B cell (primary cell): ENCODE results near the gene CDKN1A.

Experiments
- EZH2 ChIP-seq: IDR thresholded peaks from 2 replicates; pipeline ENCODE4 v1.6.1; 2012; ENCODE audit warnings: borderline replicate concordance, low read depth, mild to moderate bottlenecking, moderate library complexity, low read length; ENCODE audit not compliant: insufficient read depth, poor library complexity, severe bottlenecking
- TF ChIP-seq, protein P1 (sequence below): fragments of 200-600 bp; IDR thresholded peaks from one replicate; pipeline ENCODE4 v1.8.0; 2022; ENCODE audit warnings: antibody characterized with exemption, mild to moderate bottlenecking

DNA sequence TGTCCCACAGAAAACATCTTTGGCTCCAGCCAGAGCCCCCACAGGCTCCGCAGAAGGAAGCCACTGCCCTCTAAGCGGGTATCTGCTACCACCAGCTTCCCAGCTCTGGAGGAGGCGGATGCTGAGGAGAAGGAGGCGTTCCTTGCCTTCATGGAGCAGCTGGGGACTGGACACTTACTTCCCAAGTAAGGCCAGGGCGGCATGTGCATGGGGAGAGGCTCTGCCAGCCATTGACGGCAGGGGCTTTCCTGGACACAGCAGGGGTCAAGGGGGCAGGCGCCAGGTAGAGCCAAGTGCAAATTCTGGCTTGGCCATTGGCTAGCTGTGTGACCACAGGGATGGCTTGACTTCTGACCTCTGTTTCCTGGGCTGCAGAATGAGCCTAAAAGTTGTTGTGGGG, 37.0 kb downstream of the CDKN1A start:
- TF ChIP-seq, protein P1, sequence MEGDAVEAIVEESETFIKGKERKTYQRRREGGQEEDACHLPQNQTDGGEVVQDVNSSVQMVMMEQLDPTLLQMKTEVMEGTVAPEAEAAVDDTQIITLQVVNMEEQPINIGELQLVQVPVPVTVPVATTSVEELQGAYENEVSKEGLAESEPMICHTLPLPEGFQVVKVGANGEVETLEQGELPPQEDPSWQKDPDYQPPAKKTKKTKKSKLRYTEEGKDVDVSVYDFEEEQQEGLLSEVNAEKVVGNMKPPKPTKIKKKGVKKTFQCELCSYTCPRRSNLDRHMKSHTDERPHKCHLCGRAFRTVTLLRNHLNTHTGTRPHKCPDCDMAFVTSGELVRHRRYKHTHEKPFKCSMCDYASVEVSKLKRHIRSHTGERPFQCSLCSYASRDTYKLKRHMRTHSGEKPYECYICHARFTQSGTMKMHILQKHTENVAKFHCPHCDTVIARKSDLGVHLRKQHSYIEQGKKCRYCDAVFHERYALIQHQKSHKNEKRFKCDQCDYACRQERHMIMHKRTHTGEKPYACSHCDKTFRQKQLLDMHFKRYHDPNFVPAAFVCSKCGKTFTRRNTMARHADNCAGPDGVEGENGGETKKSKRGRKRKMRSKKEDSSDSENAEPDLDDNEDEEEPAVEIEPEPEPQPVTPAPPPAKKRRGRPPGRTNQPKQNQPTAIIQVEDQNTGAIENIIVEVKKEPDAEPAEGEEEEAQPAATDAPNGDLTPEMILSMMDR: no peak
- no peak for TF ChIP-seq EZH2
